HG03159 (cell line): ENCODE data around the gene PAXIP1.

Source experiments
- ATAC-seq: cut with Tn5 transposase; IDR thresholded peaks from one replicate; pipeline ENCODE4 v1.9.1; 2021; ENCODE audit warnings: mild to moderate bottlenecking, moderate library complexity; ENCODE audit not compliant: unreplicated experiment

PAXIP1 gene

DNA sequence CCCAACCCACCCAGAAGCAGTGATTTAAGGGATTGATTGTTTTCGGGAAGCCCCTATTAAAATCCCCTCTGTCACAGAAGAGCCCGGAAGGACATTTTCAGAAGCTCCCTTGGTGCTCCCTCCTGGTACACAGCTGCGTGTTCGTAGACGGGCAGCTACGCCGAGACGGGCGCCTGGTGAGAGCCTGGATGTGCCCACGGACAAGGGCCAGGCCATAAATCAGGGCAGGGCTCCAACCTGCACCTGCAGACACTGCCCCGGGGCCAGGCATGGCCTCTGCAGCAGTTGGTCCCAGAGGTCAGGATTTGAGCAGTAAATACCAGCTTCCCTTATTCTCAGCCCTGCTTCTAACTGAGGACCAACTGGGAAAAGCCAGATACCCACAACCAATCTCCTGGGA lies 106.8 kb downstream of the PAXIP1 start:
- no peak for ATAC-seq
